OCI-LY7 (cell line): Measurements from ENCODE around the gene DDAH2.

Experiments used
- CTCF ChIP-seq: fragments of 200-600 bp; sonication (generic); conservative IDR thresholded peaks from 2 replicates; pipeline ENCODE4 v1.5.1; 2014; ENCODE audit warnings: mild to moderate bottlenecking, antibody characterized with exemption, low read length, moderate library complexity, mixed read lengths
- EZH2phosphoT487 ChIP-seq: fragments of 200-600 bp; sonication (generic); IDR thresholded peaks from 2 replicates; pipeline ENCODE4 v1.6.1; 2018; ENCODE audit warnings: low read depth, borderline replicate concordance, mild to moderate bottlenecking, mixed run types, antibody characterized with exemption, low read length, moderate library complexity, mixed read lengths

GRCh38 chr6:31691078-31691463 is 38.0 kb downstream of the DDAH2 start:
- no peak for TF ChIP-seq EZH2phosphoT487
- TF ChIP-seq CTCF: no peak
